Measurements from ENCODE around the gene ZNF69.

The ZNF69 gene

GRCh38 chr19:11882606-11883005 lies 5.0 kb upstream of the ZNF69 start:
- TF ChIP-seq YY1 (IDR thresholded peaks at IDR 0.05; ENCODE audit: low read depth) (no peak), RAD21 (IDR thresholded peaks at IDR 0.05; ENCODE audit: low read depth) (no peak), USF1 (IDR thresholded peaks at IDR 0.05) (no peak), FOXM1 (IDR thresholded peaks at IDR 0.05; ENCODE audit: borderline replicate concordance, low read depth) (no peak), EP300 (IDR thresholded peaks at IDR 0.05; ENCODE audit: borderline replicate concordance) (no peak)

- TF ChIP-seq EP300 (IDR thresholded peaks at IDR 0.05; ENCODE audit: borderline replicate concordance) (no peak), CREB1 (IDR thresholded peaks at IDR 0.05; ENCODE audit: low read depth) (no peak), NFIC (IDR thresholded peaks at IDR 0.05) (no peak), MAX (IDR thresholded peaks at IDR 0.05) (no peak), FOXM1 (IDR thresholded peaks at IDR 0.05; ENCODE audit: borderline replicate concordance, low read depth) (no peak), CEBPB (IDR thresholded peaks at IDR 0.05) (no peak), TEAD4 (IDR thresholded peaks at IDR 0.05) (no peak)
- TF ChIP-seq, protein P1, sequence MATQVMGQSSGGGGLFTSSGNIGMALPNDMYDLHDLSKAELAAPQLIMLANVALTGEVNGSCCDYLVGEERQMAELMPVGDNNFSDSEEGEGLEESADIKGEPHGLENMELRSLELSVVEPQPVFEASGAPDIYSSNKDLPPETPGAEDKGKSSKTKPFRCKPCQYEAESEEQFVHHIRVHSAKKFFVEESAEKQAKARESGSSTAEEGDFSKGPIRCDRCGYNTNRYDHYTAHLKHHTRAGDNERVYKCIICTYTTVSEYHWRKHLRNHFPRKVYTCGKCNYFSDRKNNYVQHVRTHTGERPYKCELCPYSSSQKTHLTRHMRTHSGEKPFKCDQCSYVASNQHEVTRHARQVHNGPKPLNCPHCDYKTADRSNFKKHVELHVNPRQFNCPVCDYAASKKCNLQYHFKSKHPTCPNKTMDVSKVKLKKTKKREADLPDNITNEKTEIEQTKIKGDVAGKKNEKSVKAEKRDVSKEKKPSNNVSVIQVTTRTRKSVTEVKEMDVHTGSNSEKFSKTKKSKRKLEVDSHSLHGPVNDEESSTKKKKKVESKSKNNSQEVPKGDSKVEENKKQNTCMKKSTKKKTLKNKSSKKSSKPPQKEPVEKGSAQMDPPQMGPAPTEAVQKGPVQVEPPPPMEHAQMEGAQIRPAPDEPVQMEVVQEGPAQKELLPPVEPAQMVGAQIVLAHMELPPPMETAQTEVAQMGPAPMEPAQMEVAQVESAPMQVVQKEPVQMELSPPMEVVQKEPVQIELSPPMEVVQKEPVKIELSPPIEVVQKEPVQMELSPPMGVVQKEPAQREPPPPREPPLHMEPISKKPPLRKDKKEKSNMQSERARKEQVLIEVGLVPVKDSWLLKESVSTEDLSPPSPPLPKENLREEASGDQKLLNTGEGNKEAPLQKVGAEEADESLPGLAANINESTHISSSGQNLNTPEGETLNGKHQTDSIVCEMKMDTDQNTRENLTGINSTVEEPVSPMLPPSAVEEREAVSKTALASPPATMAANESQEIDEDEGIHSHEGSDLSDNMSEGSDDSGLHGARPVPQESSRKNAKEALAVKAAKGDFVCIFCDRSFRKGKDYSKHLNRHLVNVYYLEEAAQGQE (IDR thresholded peaks at IDR 0.05; ENCODE audit: low read depth): no peak
Observed at GRCh38 chr19:11887234-11887610, 360 bp upstream of the ZNF69 start.

DNA sequence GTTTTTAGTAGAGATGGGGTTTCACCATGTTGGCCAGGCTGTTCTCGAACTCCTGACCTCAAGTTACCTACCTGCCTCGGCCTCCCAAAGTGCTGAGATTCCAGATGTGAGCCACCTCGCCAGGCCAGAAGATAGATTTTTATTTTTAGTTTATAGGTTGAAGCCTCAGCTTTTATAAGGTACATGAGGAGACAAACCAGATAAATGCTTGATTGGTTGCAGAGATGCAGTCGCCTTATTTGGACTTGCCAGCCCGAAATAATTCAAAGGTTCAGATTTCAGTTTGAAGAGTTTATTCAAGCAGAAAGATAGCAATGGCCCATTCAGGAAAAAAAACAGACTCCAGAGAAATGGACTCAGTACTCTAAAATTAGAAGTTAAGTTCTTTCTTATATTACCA lies 3.1 kb downstream of the ZNF69 start:
- no peak for TF ChIP-seq TEAD4 (IDR thresholded peaks at IDR 0.05)
- no peak for TF ChIP-seq NFIC (IDR thresholded peaks at IDR 0.05)
- no peak for TF ChIP-seq RAD21 (IDR thresholded peaks at IDR 0.05; ENCODE audit: low read depth)
- TF ChIP-seq TCF12 (IDR thresholded peaks at IDR 0.05; ENCODE audit: low read depth): no peak
- no peak for TF ChIP-seq EP300 (IDR thresholded peaks at IDR 0.05; ENCODE audit: borderline replicate concordance)
- TF ChIP-seq YY1 (IDR thresholded peaks at IDR 0.05; ENCODE audit: low read depth): no peak
- TF ChIP-seq EGR1 (IDR thresholded peaks at IDR 0.05): no peak
- TF ChIP-seq MAX (IDR thresholded peaks at IDR 0.05): no peak
- TF ChIP-seq, protein P1 (IDR thresholded peaks at IDR 0.05; ENCODE audit: low read depth): no peak
- TF ChIP-seq ZBTB7A (IDR thresholded peaks at IDR 0.05; ENCODE audit: low read depth): no peak
- no peak for TF ChIP-seq FOXM1 (IDR thresholded peaks at IDR 0.05; ENCODE audit: borderline replicate concordance, low read depth)
- TF ChIP-seq CREB1 (IDR thresholded peaks at IDR 0.05; ENCODE audit: low read depth): no peak

DNA sequence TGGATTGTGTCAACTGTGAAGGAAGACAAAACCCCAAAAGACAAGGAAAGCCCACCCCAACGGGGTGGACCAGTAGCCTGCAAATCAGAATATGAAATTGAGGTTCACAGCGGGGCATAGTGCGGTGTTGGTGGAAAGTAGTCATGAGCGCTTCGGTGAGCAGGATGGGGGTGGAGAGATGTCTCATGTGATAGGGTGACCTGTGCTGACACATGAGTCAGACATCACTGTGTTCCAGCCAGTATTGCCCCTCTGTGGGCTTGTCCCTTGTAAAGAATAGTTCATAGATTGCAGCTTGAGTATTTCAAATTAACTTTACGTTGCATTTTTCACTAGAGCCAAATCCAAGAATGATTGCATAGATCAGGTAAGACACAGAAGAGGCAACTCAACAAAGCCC lies 7.3 kb downstream of the ZNF69 start:
- no peak for TF ChIP-seq NFIC (IDR thresholded peaks at IDR 0.05)
- no peak for TF ChIP-seq MAX (IDR thresholded peaks at IDR 0.05)
- no peak for TF ChIP-seq YY1 (IDR thresholded peaks at IDR 0.05; ENCODE audit: low read depth)
- TF ChIP-seq EP300 (IDR thresholded peaks at IDR 0.05; ENCODE audit: borderline replicate concordance): no peak
- no peak for TF ChIP-seq FOXM1 (IDR thresholded peaks at IDR 0.05; ENCODE audit: borderline replicate concordance, low read depth)
- TF ChIP-seq ZBTB7A (IDR thresholded peaks at IDR 0.05; ENCODE audit: low read depth): no peak
- no peak for TF ChIP-seq CEBPB (IDR thresholded peaks at IDR 0.05)
- TF ChIP-seq TAF1 (IDR thresholded peaks at IDR 0.05; ENCODE audit: low read depth): no peak
- no peak for TF ChIP-seq USF1 (IDR thresholded peaks at IDR 0.05)
- no peak for TF ChIP-seq EGR1 (IDR thresholded peaks at IDR 0.05)
- TF ChIP-seq, protein P1 (IDR thresholded peaks at IDR 0.05; ENCODE audit: low read depth): no peak

- TF ChIP-seq CREB1 (IDR thresholded peaks at IDR 0.05; ENCODE audit: low read depth) (no peak), YY1 (IDR thresholded peaks at IDR 0.05; ENCODE audit: low read depth) (no peak), RAD21 (IDR thresholded peaks at IDR 0.05; ENCODE audit: low read depth) (no peak), CEBPB (IDR thresholded peaks at IDR 0.05) (no peak), MAX (IDR thresholded peaks at IDR 0.05) (no peak), TCF12 (IDR thresholded peaks at IDR 0.05; ENCODE audit: low read depth) (no peak), USF1 (IDR thresholded peaks at IDR 0.05) (no peak), EP300 (IDR thresholded peaks at IDR 0.05; ENCODE audit: borderline replicate concordance) (no peak), TEAD4 (IDR thresholded peaks at IDR 0.05) (no peak), NFIC (IDR thresholded peaks at IDR 0.05) (no peak), EGR1 (IDR thresholded peaks at IDR 0.05) (no peak), TAF1 (IDR thresholded peaks at IDR 0.05; ENCODE audit: low read depth) (no peak), FOXM1 (IDR thresholded peaks at IDR 0.05; ENCODE audit: borderline replicate concordance, low read depth) (no peak), ZBTB7A (IDR thresholded peaks at IDR 0.05; ENCODE audit: low read depth) (no peak)
- TF ChIP-seq, protein P1 (IDR thresholded peaks at IDR 0.05; ENCODE audit: low read depth): no peak
Observed at GRCh38 chr19:11902228-11902627, 14.6 kb downstream of the ZNF69 start.

Measured in Ishikawa (cell line).